Colonic mucosa (tissue), 4 donors: ENCODE measurements around the gene TDG. TPM values are rescaled to one million over a fixed set of nuclear protein-coding genes. Genes with fewer than 3 reads are reported as not detected.
"Not testable (repeated sequence)": the region's sequence is repeated elsewhere in the genome, so short reads cannot be mapped to it uniquely, and the experiment has no call there.

Source experiments
- DNase-seq: peaks from one replicate; pipeline ENCODE4 v3.0.0-alpha.2; 2020
- H3K27ac ChIP-seq: fragments of 200-600 bp; one replicate; pipeline ENCODE4 v1.8.0; 2021
- H3K27me3 ChIP-seq: fragments of 200-600 bp; one replicate; pipeline ENCODE4 v1.8.0; 2021
- H3K36me3 ChIP-seq: fragments of 200-600 bp; one replicate; pipeline ENCODE4 v1.8.0; 2021
- H3K4me1 ChIP-seq: fragments of 200-600 bp; one replicate; pipeline ENCODE4 v1.8.0; 2021; ENCODE audit warnings: mild to moderate bottlenecking
- H3K4me3 ChIP-seq: fragments of 200-600 bp; one replicate; pipeline ENCODE4 v1.8.0; 2021
- H3K9ac ChIP-seq, 2 donors: one replicate each; pipeline ENCODE4 v1.7.0; 2013; ENCODE audit warnings: control low read depth in 2 of 2, low read depth in 2 of 2, low read length in 2 of 2
- H3K9me3 ChIP-seq: fragments of 200-600 bp; one replicate; pipeline ENCODE4 v1.8.0; 2021
- intact Hi-C: fragments of 100-400 bp; cut with DNase I; formaldehyde crosslinking; loops from one replicate; pipeline ENCODE4 v1.14.1; 2022
- total RNA-seq, 2 donors: library from RNA; stranded (reverse); fragmentation: NEBNext Ultra II Directional in 1 of 2; extraction: Animal tissue kit (Norgen Biotek cat#: 25700) in 1 of 2; gene quantifications; one replicate each; pipeline ENCODE4 v1.2.1, GENCODE V29; 2021
- TF ChIP-seq, protein P1 (sequence below): fragments of 200-600 bp; IDR thresholded peaks from one replicate; pipeline ENCODE4 v1.8.0; 2022; ENCODE audit warnings: antibody characterized with exemption, mild to moderate bottlenecking
- donor health status: healthy.
- donor health status: DM: no; HTN: no; CAD: no.
- donor health status: DM: no; HTN: no; CAD: no.

Gene TDG
- total RNA-seq, 2 donors from 2014 or later: 24.0 to 29.9 TPM

GRCh38 chr12:104010121-104010520 lies 44.4 kb downstream of the TDG start:
- H3K9me3 ChIP-seq: no peaks in the 10 kb centered on the region
- intact Hi-C loops: no loop called here

DNA sequence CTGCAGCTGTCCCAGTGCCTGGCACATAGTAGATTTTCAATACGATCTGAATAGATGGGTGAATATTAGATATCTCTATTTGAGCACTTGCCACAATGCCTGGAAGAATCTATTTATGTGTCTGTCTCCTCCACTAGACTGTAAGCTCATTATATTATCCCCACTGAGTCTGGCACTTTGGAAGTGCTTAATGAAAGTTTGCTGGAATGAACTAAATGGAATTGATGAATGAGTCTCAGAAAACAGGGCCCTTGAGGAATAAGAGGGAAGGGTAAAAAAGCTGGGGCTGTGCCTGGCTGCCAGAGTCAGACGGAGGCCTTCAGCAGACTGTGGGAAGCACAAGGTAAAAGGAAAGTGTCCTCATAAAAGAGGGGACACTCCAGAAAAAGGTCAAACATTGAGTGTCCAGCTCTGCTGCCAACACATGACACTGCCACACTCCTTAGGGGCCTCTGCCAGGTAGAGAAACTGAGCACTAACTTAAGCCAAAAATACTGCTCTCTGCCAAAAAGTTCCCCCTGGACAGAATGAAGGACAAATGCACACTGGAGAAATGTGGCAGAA lies 45.0 kb downstream of the TDG start:
- no peak for DNase-seq
- Histone ChIP-seq H3K9ac (no peak overlapping the region), H3K27ac (no peak overlapping the region), H3K4me1 (no peaks in the 10 kb centered on the region), H3K4me3 (no peak overlapping the region), H3K9me3 (no peaks in the 10 kb centered on the region), H3K27me3 (no peaks in the 10 kb centered on the region), H3K36me3 (no peaks in the 10 kb centered on the region)
- TF ChIP-seq, protein P1, sequence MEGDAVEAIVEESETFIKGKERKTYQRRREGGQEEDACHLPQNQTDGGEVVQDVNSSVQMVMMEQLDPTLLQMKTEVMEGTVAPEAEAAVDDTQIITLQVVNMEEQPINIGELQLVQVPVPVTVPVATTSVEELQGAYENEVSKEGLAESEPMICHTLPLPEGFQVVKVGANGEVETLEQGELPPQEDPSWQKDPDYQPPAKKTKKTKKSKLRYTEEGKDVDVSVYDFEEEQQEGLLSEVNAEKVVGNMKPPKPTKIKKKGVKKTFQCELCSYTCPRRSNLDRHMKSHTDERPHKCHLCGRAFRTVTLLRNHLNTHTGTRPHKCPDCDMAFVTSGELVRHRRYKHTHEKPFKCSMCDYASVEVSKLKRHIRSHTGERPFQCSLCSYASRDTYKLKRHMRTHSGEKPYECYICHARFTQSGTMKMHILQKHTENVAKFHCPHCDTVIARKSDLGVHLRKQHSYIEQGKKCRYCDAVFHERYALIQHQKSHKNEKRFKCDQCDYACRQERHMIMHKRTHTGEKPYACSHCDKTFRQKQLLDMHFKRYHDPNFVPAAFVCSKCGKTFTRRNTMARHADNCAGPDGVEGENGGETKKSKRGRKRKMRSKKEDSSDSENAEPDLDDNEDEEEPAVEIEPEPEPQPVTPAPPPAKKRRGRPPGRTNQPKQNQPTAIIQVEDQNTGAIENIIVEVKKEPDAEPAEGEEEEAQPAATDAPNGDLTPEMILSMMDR: no peak
- intact Hi-C loops: no loop called here

More at GRCh38 chr12:104010121-104010520, 44.4 kb downstream of the TDG start:
- no peak for DNase-seq
- H3K4me3 ChIP-seq: no peak overlapping the region
- no peak overlapping the region for H3K27ac ChIP-seq
- H3K9ac ChIP-seq: no peak overlapping the region
- no peaks in the 10 kb centered on the region for H3K27me3 ChIP-seq
- no peaks in the 10 kb centered on the region for H3K36me3 ChIP-seq
- H3K4me1 ChIP-seq: no peaks in the 10 kb centered on the region
- TF ChIP-seq, protein P1: no peak

GRCh38 chr12:104011253-104011652 lies 45.6 kb downstream of the TDG start:
- Histone ChIP-seq H3K9me3 (no peaks in the 10 kb centered on the region), H3K9ac (no peak overlapping the region), H3K36me3 (no peaks in the 10 kb centered on the region), H3K4me1 (no peaks in the 10 kb centered on the region), H3K27me3 (no peaks in the 10 kb centered on the region), H3K27ac (no peak overlapping the region), H3K4me3 (no peak overlapping the region)
- intact Hi-C loops: no loop called here
- TF ChIP-seq, protein P1: no peak
- DNase-seq: no peak

GRCh38 chr12:104012331-104012730 lies 46.7 kb downstream of the TDG start:
- TF ChIP-seq, protein P1: no peak
- H3K27ac ChIP-seq: no peak overlapping the region
- H3K9me3 ChIP-seq: no peaks in the 10 kb centered on the region
- no peaks in the 10 kb centered on the region for H3K4me1 ChIP-seq
- no peak overlapping the region for H3K4me3 ChIP-seq
- H3K9ac ChIP-seq: no peak overlapping the region
- no peaks in the 10 kb centered on the region for H3K36me3 ChIP-seq
- DNase-seq: no peak
- H3K27me3 ChIP-seq: no peaks in the 10 kb centered on the region
- intact Hi-C loops: no loop called here

- H3K36me3 ChIP-seq, H3K27me3 ChIP-seq, H3K4me3 ChIP-seq, intact Hi-C loops, H3K27ac ChIP-seq, H3K9ac ChIP-seq, DNase-seq, H3K4me1 ChIP-seq, H3K9me3 ChIP-seq: not testable (repeated sequence)
Observed at GRCh38 chr12:104021862-104022261, 56.2 kb downstream of the TDG start.

- Histone ChIP-seq H3K9ac (no peak overlapping the region), H3K4me1 (no peaks in the 10 kb centered on the region), H3K4me3 (no peak overlapping the region), H3K9me3 (no peaks in the 10 kb centered on the region), H3K27me3 (no peaks in the 10 kb centered on the region), H3K36me3 (no peaks in the 10 kb centered on the region), H3K27ac (no peak overlapping the region)
- intact Hi-C loops: no loop called here
- DNase-seq: no peak
- TF ChIP-seq, protein P1: no peak
Observed at GRCh38 chr12:104022786-104023185, 57.1 kb downstream of the TDG start.
